Measurements from ENCODE around the gene PLXND1. TPM values are rescaled to one million over a fixed set of nuclear protein-coding genes. Genes with fewer than 3 reads are reported as not detected.
"Not testable (repeated sequence)": the region's sequence is repeated elsewhere in the genome, so short reads cannot be mapped to it uniquely, and the experiment has no call there.

PLXND1 gene
- total and polyA plus RNA-seq, 11 donors, result 40.8 to 218 (median 66.4) TPM

- Histone ChIP-seq H3K27ac (no peak overlapping the region), H3K4me3 (no peak overlapping the region), H3K27me3 (no peaks in the 10 kb centered on the region), H3K4me1 (no peaks in the 10 kb centered on the region), H3K9me3 (no peaks in the 10 kb centered on the region), H3K36me3 (peaks cover 0 to 30% (median under 1%) of the 10 kb centered on the region in 9 donors)
- 95 to 99% (median 97%) methylated on average over 10 of the region's 10 CpGs for WGBS, 4 donors
- intact Hi-C loops (cut with DNase I), result no loop called here
- DNase-seq (no peak), ATAC-seq (no peak)
- TF ChIP-seq CTCF (IDR thresholded peaks at IDR 0.05), result no peak
- TF ChIP-seq POLR2A (IDR thresholded peaks at IDR 0.05), result no peak
Observed at GRCh38 chr3:129519449-129519848, 87.0 kb downstream of the PLXND1 start.

- Histone ChIP-seq H3K9me3 (no peaks in the 10 kb centered on the region), H3K4me1 (no peaks in the 10 kb centered on the region), H3K4me3 (no peak overlapping the region), H3K36me3 (peaks cover 0 to 39% (median 3%) of the 10 kb centered on the region in 9 donors), H3K27ac (no peak overlapping the region), H3K27me3 (no peaks in the 10 kb centered on the region)
- ATAC-seq, result no peak
- no peak for DNase-seq
- TF ChIP-seq POLR2A (IDR thresholded peaks at IDR 0.05) (no peak), CTCF (IDR thresholded peaks at IDR 0.05) (no peak)
- intact Hi-C loops (cut with DNase I), result no loop called here
- WGBS, 4 donors, result 94 to 98% (median 98%) methylated on average over 7 to 8 of the region's 8 CpGs
Observed at GRCh38 chr3:129518581-129518980, 87.9 kb downstream of the PLXND1 start.

GRCh38 chr3:129518038-129518561 lies 88.4 kb downstream of the PLXND1 start:
- 79 to 91% (median 89%) methylated on average over 8 of the region's 8 CpGs for WGBS, 4 donors
- no peaks in the 10 kb centered on the region for H3K27me3 ChIP-seq
- no peak for ATAC-seq
- no peak for DNase-seq
- TF ChIP-seq CTCF (IDR thresholded peaks at IDR 0.05), result no peak
- TF ChIP-seq POLR2A (IDR thresholded peaks at IDR 0.05), result no peak
- no peaks in the 10 kb centered on the region for H3K9me3 ChIP-seq
- H3K27ac ChIP-seq, result no peak overlapping the region
- H3K4me3 ChIP-seq, result no peak overlapping the region
- intact Hi-C loops (cut with DNase I), result no loop called here
- H3K4me1 ChIP-seq, result no peaks in the 10 kb centered on the region
- peaks cover 0 to 44% (median 3%) of the 10 kb centered on the region in 9 donors for H3K36me3 ChIP-seq

- DNase-seq (no peak), ATAC-seq (no peak)
- 84 to 92% (median 90%) methylated on average over 5 to 7 of the region's 7 CpGs for WGBS, 4 donors
- Histone ChIP-seq H3K27ac (no peak overlapping the region), H3K36me3 (peaks cover 0 to 50% (median 5%) of the 10 kb centered on the region in 9 donors), H3K4me3 (no peak overlapping the region), H3K27me3 (no peaks in the 10 kb centered on the region), H3K9me3 (no peaks in the 10 kb centered on the region), H3K4me1 (no peaks in the 10 kb centered on the region)
- TF ChIP-seq POLR2A (IDR thresholded peaks at IDR 0.05) (no peak), CTCF (IDR thresholded peaks at IDR 0.05) (no peak)
- intact Hi-C loops (cut with DNase I), result no loop called here
Observed at GRCh38 chr3:129517516-129517915, 89.0 kb downstream of the PLXND1 start.

GRCh38 chr3:129515821-129516432 lies 90.5 kb downstream of the PLXND1 start:
- DNase-seq; H3K9me3 ChIP-seq; intact Hi-C loops (cut with DNase I); H3K4me1 ChIP-seq; H3K4me3 ChIP-seq; H3K27me3 ChIP-seq; H3K27ac ChIP-seq; ATAC-seq: not testable (repeated sequence)
- whole genome bisulfite sequencing, 4 donors, result 86 to 93% (median 91%) methylated on average over 5 to 7 of the region's 7 CpGs
- H3K36me3 ChIP-seq, result peaks cover 0 to 52% (median 16%) of the 10 kb centered on the region in 9 donors

GRCh38 chr3:129515108-129515820 lies 91.2 kb downstream of the PLXND1 start:
- DNase-seq; ATAC-seq; H3K4me3 ChIP-seq; intact Hi-C loops (cut with DNase I); H3K9me3 ChIP-seq; H3K27ac ChIP-seq; H3K27me3 ChIP-seq: not testable (repeated sequence)
- 88 to 96% (median 92%) methylated on average over 12 to 22 of the region's 25 CpGs for WGBS, 4 donors
- Histone ChIP-seq H3K4me1 (peaks cover 0 to 11% (median 2%) of the 10 kb centered on the region in 12 donors), H3K36me3 (peaks cover 0 to 58% (median 16%) of the 10 kb centered on the region in 9 donors)
